ENCODE measurements around the gene TNP1.

The TNP1 gene

DNA sequence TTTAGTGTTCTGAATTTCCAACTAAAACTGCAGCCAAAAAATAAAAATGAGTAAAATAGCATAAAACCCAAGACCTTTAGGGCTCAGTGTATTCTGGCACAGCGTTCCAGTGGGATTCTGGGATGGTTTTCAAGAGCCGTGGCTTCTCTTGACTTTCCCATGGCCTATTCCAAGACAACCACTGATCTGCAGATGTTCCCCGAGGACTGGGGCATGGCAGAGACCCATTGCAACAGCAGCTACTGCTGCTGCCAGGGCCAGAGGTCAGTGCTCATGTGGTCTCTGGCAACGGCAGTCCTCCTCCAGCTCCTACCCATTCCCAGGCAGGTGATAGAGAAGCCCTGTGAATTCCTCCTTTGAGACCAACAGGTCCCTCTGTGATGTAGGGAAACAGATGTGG, 26.8 kb downstream of the TNP1 start:
- DNase-seq: no peak

DNA sequence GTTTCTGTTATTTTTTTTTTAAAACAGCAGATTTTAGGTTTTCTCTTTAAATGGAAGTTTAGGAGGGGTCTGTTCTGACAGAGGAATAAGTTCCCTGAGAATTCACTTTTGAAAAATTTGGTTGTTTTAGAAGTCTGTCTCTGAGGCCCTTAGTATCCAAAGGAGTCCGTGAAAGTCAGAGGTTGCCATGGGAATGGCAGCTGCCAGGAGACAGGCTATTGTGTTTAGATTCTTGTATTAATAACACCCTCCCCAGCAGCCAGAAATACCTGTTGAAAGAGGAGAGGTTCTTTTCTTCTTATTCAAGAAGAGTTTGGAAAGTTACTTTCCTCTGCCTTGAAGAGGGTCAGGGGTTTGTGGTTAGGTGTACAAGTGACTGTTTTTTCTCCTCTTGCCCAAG, 29.5 kb downstream of the TNP1 start:
- no peak for DNase-seq

DNA sequence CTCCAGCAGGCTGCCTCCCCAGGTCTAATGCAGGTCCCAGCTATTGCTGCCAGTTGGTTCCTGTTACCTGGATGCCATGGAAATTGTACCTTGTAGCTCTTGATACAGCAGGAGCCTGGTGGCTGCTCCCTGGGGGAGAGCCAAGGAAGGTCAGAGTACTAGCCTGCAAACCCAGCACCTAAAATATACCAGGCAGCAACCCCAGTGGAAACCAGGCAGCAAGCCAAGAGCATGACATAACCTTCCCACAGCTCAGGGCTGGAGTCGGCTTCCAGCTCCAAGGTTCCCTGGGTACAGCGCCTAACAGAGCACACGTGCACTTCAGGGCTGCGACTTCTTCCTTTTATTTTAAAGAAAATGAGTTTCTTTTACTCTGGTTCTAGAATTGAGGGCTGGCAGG, 30.3 kb downstream of the TNP1 start:
- no peak for DNase-seq

DNA sequence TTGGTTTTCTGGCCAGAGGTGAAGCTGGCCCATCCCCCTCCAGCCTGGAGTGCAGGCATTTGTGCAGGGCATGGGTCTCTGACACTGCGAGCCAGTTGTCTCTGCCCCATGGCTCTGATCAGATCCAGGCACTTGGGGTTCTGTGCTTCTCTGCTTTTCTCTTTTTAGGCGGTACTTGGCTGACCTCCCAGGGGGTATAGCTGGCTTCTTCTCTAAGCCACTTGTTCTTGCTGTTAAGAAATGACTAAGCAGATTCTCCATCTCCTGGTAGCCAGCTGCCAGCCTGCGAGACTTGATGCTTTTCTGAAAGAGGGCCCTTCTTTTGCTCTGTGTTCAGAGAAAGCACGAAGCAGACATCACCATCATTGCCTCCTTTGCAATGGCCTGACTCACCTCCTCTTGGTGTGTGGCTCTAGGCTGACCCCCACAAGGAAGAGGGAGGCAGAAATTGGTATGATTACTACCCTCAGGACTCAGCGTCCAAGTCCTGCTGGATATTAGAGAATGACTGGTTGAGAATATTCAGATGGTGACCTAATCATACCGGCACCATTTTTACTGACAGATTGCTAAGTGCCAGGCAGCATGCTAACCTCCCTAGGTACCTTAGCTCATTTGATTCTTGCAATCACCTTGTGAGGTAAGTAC, 32.7 kb downstream of the TNP1 start:
- DNase-seq: no peak

DNA sequence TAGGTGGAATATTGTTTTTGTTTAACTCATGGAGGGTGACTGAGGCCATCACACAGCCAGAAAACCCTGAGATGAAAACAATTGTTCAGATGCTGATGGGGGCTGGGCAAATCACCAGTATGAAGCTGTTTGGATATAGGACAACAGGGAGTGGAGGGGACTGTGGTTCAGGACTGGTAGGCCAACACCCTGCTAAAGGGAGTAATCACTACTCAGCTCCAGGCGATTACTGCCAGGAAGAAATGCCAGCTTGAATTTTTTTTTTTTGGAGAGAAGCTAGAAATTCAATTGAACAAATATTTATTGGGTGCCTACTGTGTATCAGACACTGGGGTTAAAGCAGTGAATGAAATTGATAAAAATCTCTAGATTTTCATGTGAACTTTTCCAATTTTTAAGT, 37.4 kb downstream of the TNP1 start:
- no peak for DNase-seq

DNA sequence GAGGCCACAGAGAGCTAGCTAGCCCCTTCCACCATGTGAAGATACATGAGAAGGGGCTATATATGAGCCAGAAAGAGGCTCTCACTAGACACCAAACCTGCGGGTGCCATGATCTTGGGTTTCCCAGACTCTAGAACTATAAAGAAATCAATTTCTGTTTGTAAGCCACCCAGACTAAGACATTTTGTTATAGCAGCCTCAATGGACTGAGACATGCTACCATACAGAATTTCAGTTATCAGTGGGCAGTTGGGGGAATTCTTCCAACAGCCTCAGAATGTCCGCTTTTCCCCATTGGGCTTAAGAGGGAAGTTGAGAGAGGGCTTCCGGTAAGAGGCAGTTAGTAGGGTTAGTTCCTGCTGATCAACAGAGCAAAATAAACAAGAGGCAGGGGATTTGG, 39.2 kb downstream of the TNP1 start:
- no peak for DNase-seq

DNA sequence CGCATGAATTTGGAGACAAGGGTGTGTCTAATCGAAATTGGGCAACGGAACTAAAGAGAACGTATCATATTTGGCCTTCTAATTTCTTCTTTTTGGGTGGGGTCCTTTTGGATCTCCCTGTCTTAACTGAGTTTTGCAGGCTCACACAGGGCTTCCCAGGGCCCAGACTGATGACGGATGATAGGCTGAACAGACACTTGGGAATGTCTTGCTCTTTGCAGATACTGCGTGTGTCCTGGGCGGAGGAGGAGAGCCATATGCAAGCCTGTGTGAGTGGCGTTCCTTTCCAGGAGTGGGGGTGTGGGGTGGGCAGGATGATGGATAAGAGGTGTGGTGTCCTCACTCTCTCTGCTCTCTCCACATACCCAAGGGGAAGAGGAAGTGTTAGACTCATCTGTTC, 40.1 kb downstream of the TNP1 start:
- no peak for DNase-seq

DNA sequence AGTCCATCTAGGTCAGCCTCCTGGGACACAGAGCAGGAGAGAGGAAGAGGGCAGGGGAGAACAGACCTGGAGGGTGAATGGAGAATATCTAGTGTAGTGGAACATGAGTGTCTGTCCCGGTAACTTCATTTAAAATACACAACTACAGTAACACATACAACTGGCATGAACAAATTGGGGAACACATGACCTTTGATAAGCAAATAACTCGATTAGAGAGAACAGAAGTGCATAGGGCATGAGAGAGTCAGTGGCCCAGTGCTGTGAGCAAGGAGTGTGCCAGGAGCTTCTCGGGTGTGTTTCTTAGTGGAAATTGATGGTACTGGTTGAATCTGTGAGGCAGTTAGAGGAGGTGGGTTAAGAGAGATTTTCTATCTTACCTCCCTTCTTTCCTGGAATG, 40.8 kb downstream of the TNP1 start:
- DNase-seq: no peak

DNA sequence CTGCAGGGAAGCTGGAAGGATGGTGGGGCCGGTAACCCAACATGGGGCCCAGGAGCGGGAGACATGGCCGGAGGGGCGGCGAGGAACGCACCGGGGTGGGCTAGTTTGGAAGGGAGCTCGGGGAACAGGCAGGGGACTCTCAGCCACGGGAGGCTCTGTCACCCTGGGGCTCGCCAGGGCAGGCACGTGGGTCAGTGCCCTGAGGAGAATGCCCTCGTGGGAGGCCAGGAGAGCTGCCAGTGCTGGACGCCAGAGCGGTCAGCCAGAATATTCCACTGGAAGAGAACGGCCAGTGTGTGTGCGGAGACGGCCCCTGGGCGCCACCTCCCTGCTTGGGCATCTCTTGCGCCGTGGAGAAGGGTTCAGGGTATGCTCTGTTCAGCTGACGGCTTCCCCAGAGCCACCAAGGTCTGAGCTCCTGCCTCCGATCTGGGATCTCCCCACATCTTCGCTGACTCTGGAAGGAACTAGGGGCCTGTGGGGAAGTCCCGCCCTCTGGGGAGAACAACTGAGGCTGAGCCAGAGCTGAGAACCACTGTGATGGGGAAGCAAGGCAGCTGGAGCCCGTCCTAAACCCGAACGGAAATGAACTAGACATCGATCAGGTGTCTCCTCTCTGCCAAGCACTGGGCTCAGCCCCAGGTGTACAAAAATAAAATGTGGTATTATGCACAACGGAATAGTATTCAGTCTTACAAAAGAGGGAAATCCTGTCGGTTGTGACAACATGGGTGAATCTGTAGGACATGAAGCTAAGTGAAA, 49.3 kb downstream of the TNP1 start:
- no peak for DNase-seq

All from CD4-positive, alpha-beta T cell treated with Interleukin-17A for 4 hours (primary cell).